K562 (cell line): ENCODE measurements around the gene ZBTB47.

Source experiments
- ATF2 ChIP-seq: sonication (generic); formaldehyde crosslinking; IDR thresholded peaks from 2 replicates; pipeline ENCODE4 v1.8.1; 2022; ENCODE audit warnings: missing genetic modification reagents
- CBFA2T2 ChIP-seq: fragments of 450-650 bp; conservative IDR thresholded peaks from 2 replicates; pipeline ENCODE4 v1.6.1; 2017; ENCODE audit warnings: mild to moderate bottlenecking
- EP300 ChIP-seq: IDR thresholded peaks from 2 replicates; pipeline ENCODE4 v1.6.1; 2012; ENCODE audit warnings: low read length, improper control_type of control experiment
- FOS ChIP-seq: IDR thresholded peaks from 3 replicates; pipeline ENCODE4 v1.6.1; 2011; ENCODE audit not compliant: insufficient read length; ENCODE audit errors: extremely low read depth
- GATAD2A ChIP-seq: fragments of 450-650 bp; IDR thresholded peaks from 2 replicates; pipeline ENCODE4 v1.6.1; 2017
- IFI16 ChIP-seq: fragments of 250-450 bp; sonication (Bioruptor Pico); IDR thresholded peaks from 2 replicates; pipeline ENCODE4 v2.1.2; 2022; ENCODE audit warnings: mild to moderate bottlenecking, inconsistent platforms
- MAFG ChIP-seq: fragments of 450-650 bp; conservative IDR thresholded peaks from 2 replicates; pipeline ENCODE4 v1.6.1; 2016; ENCODE audit warnings: missing genetic modification characterization, missing compliant biosample characterization
- POLR2A ChIP-seq: fragments of 450-650 bp; conservative IDR thresholded peaks from 2 replicates; pipeline ENCODE4 v1.6.1; 2016
- SMC3 ChIP-seq: conservative IDR thresholded peaks from 2 replicates; pipeline ENCODE4 v1.6.1; 2011; ENCODE audit warnings: low read depth, low read length, improper control_type of control experiment; ENCODE audit not compliant: insufficient read depth
- SP2 ChIP-seq: IDR thresholded peaks from 2 replicates; pipeline ENCODE4 v1.6.1; 2011; ENCODE audit warnings: mild to moderate bottlenecking, low read depth, low read length, moderate library complexity; ENCODE audit not compliant: poor library complexity, severe bottlenecking; ENCODE audit errors: extremely low read depth
- ZFP91 ChIP-seq: sonication (generic); formaldehyde crosslinking; IDR thresholded peaks from 2 replicates; pipeline ENCODE4 v1.8.0; 2022; ENCODE audit warnings: mild to moderate bottlenecking, missing genetic modification reagents
- TF ChIP-seq, protein P1 (sequence below), 3 experiments: IDR thresholded peaks in 2 of 3; conservative IDR thresholded peaks in 1 of 3; 2 replicates each; pipeline ENCODE4 v1.5.1; 2011 to 2012; ENCODE audit warnings: low read length in 3 of 3, mild to moderate bottlenecking in 3 of 3, control low read depth in 2 of 3, improper control_type of control experiment in 1 of 3, inconsistent platforms in 1 of 3, low read depth in 1 of 3, mixed read lengths in 1 of 3, moderate library complexity in 1 of 3; ENCODE audit not compliant: insufficient read depth in 2 of 3
- TF ChIP-seq, protein P2 (sequence below): fragments of 450-650 bp; IDR thresholded peaks from 2 replicates; pipeline ENCODE4 v1.6.1; 2016; ENCODE audit warnings: borderline replicate concordance
- TF ChIP-seq, protein P3 (sequence below): fragments of 450-650 bp; formaldehyde crosslinking; IDR thresholded peaks from 2 replicates; pipeline ENCODE4 v1.4.0; 2020; ENCODE audit warnings: mild to moderate bottlenecking, moderate library complexity

GRCh38 chr3:42714171-42714852 lies 60.8 kb downstream of the ZBTB47 start:
- TF ChIP-seq EP300 (no peak), MAFG (tag) (no peak), FOS (no peak), CBFA2T2 (no peak), GATAD2A (no peak), SMC3 (no peak), POLR2A (no peak), ATF2 (CRISPR knock-in tag) (no peak), SP2 (no peak), ZFP91 (no peak), IFI16 (CRISPR knock-in tag) (no peak)
- TF ChIP-seq, protein P1, sequence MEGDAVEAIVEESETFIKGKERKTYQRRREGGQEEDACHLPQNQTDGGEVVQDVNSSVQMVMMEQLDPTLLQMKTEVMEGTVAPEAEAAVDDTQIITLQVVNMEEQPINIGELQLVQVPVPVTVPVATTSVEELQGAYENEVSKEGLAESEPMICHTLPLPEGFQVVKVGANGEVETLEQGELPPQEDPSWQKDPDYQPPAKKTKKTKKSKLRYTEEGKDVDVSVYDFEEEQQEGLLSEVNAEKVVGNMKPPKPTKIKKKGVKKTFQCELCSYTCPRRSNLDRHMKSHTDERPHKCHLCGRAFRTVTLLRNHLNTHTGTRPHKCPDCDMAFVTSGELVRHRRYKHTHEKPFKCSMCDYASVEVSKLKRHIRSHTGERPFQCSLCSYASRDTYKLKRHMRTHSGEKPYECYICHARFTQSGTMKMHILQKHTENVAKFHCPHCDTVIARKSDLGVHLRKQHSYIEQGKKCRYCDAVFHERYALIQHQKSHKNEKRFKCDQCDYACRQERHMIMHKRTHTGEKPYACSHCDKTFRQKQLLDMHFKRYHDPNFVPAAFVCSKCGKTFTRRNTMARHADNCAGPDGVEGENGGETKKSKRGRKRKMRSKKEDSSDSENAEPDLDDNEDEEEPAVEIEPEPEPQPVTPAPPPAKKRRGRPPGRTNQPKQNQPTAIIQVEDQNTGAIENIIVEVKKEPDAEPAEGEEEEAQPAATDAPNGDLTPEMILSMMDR (IDR thresholded peaks at IDR 0.05 in 2 of 3, conservative IDR thresholded peaks at IDR 0.05 in 1 of 3; ENCODE audit: insufficient read depth in 2 of 3, low read depth in 1 of 3, low read length in 3 of 3) = no peak
- TF ChIP-seq, protein P2, sequence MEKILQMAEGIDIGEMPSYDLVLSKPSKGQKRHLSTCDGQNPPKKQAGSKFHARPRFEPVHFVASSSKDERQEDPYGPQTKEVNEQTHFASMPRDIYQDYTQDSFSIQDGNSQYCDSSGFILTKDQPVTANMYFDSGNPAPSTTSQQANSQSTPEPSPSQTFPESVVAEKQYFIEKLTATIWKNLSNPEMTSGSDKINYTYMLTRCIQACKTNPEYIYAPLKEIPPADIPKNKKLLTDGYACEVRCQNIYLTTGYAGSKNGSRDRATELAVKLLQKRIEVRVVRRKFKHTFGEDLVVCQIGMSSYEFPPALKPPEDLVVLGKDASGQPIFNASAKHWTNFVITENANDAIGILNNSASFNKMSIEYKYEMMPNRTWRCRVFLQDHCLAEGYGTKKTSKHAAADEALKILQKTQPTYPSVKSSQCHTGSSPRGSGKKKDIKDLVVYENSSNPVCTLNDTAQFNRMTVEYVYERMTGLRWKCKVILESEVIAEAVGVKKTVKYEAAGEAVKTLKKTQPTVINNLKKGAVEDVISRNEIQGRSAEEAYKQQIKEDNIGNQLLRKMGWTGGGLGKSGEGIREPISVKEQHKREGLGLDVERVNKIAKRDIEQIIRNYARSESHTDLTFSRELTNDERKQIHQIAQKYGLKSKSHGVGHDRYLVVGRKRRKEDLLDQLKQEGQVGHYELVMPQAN = no peak
- TF ChIP-seq, protein P3, sequence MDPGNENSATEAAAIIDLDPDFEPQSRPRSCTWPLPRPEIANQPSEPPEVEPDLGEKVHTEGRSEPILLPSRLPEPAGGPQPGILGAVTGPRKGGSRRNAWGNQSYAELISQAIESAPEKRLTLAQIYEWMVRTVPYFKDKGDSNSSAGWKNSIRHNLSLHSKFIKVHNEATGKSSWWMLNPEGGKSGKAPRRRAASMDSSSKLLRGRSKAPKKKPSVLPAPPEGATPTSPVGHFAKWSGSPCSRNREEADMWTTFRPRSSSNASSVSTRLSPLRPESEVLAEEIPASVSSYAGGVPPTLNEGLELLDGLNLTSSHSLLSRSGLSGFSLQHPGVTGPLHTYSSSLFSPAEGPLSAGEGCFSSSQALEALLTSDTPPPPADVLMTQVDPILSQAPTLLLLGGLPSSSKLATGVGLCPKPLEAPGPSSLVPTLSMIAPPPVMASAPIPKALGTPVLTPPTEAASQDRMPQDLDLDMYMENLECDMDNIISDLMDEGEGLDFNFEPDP (CRISPR knock-in tag) = no peak
